GM18951 (cell line): Measurements from ENCODE around the gene CPSF3.

ENCODE experiments used
- POLR2A ChIP-seq: IDR thresholded peaks from 4 replicates; pipeline ENCODE4 v1.6.1; 2011; ENCODE audit warnings: mild to moderate bottlenecking; ENCODE audit not compliant: insufficient read length, insufficient read depth; ENCODE audit errors: extremely low read depth
- in situ Hi-C: fragments of 300-500 bp; cut with MboI; formaldehyde crosslinking; loops from one replicate; pipeline ENCODE4 v1.12.0; 2022; ENCODE audit warnings: low sequenced_read_pairs, mixed read lengths, inconsistent platforms; ENCODE audit not compliant: unreplicated experiment

Gene CPSF3

GRCh38 chr2:9419541-9419940 is 3.9 kb upstream of the CPSF3 start:
- in situ Hi-C loops, result no loop called here

GRCh38 chr2:9420495-9420894 is 3.0 kb upstream of the CPSF3 start:
- no peak for TF ChIP-seq POLR2A
- in situ Hi-C loops, result no loop called here

More at GRCh38 chr2:9419541-9419940, 3.9 kb upstream of the CPSF3 start:
- TF ChIP-seq POLR2A, result no peak

GRCh38 chr2:9422321-9423099 is 944 bp upstream of the CPSF3 start:
- no peak for TF ChIP-seq POLR2A

GRCh38 chr2:9423922-9424272 is 443 bp downstream of the CPSF3 start:
- in situ Hi-C loops, result no loop called here
- no peak for TF ChIP-seq POLR2A

More at GRCh38 chr2:9422321-9423099, 944 bp upstream of the CPSF3 start:
- in situ Hi-C loops, result no loop called here

GRCh38 chr2:9424447-9425164 is 1.2 kb downstream of the CPSF3 start:
- in situ Hi-C loops, result no loop called here
- no peak for TF ChIP-seq POLR2A

- no peak for TF ChIP-seq POLR2A
- in situ Hi-C loops, result no loop called here
These were observed 5.6 kb downstream of the CPSF3 start for GRCh38 chr2:9428965-9429577.

- TF ChIP-seq POLR2A, result no peak
- in situ Hi-C loops, result no loop called here
These were observed 7.2 kb downstream of the CPSF3 start for GRCh38 chr2:9430316-9431293.

- in situ Hi-C loops, result no loop called here
- no peak for TF ChIP-seq POLR2A
These were observed 11.0 kb downstream of the CPSF3 start for GRCh38 chr2:9434489-9434888.

- TF ChIP-seq POLR2A, result no peak
- in situ Hi-C loops, result no loop called here
These were observed 16.1 kb downstream of the CPSF3 start for GRCh38 chr2:9439536-9439935.

GRCh38 chr2:9440058-9440727 is 16.7 kb downstream of the CPSF3 start:
- in situ Hi-C loops, result no loop called here
- TF ChIP-seq POLR2A, result no peak

- TF ChIP-seq POLR2A, result no peak
- in situ Hi-C loops, result no loop called here
These were observed 18.1 kb downstream of the CPSF3 start for GRCh38 chr2:9441556-9441955.

GRCh38 chr2:9443526-9443925 is 20.1 kb downstream of the CPSF3 start:
- TF ChIP-seq POLR2A, result no peak
- in situ Hi-C loops, result no loop called here

- in situ Hi-C loops, result no loop called here
- TF ChIP-seq POLR2A, result no peak
These were observed 21.6 kb downstream of the CPSF3 start for GRCh38 chr2:9445089-9445488.

- in situ Hi-C loops, result no loop called here
- TF ChIP-seq POLR2A, result no peak
These were observed 27.8 kb downstream of the CPSF3 start for GRCh38 chr2:9451231-9451630.
